ENCODE data around the gene ZBTB3. TPM values are rescaled to one million over a fixed set of nuclear protein-coding genes. Genes with fewer than 3 reads are reported as not detected.

Gene ZBTB3
- total and polyA plus RNA-seq, 2 of the 8 experiments (the other 6 are each of a cell fraction or from before 2014, with no cell fraction given), result 30.2 to 76.9 TPM

- TF ChIP-seq CHD7 (IDR thresholded peaks at IDR 0.05; ENCODE audit: insufficient replicate concordance, low read length) (no peak), TAF7 (optimal IDR thresholded peaks at IDR 0.05; ENCODE audit: borderline replicate concordance, low read depth, low read length) (no peak), RFX5 (IDR thresholded peaks at IDR 0.05; ENCODE audit: borderline replicate concordance, low read depth, low read length) (no peak), TCF12 (IDR thresholded peaks at IDR 0.05; ENCODE audit: low read depth, low read length) (no peak), RAD21 (IDR thresholded peaks at IDR 0.05 in 1 of 2, conservative IDR thresholded peaks at IDR 0.05 in 1 of 2; ENCODE audit: low read depth in 2 of 2, low read length in 2 of 2) (no peak), PHF8 (conservative IDR thresholded peaks at IDR 0.05; ENCODE audit: low read depth, low read length) (peak; percentile 65), JUND (IDR thresholded peaks at IDR 0.05; ENCODE audit: low read length) (no peak), EP300 (IDR thresholded peaks at IDR 0.05; ENCODE audit: borderline replicate concordance in 1 of 2, low read depth in 2 of 2, low read length in 2 of 2) (no peak)
Measured at GRCh38 chr11:62705880-62706849, 47.8 kb downstream of the ZBTB3 start (continued).
